Peyer's patch (tissue), 4 donors: ENCODE results near the gene DDC. TPM values are rescaled to one million over a fixed set of nuclear protein-coding genes. Genes with fewer than 3 reads are reported as not detected.

Experiments used
- DNase-seq, 3 donors: peaks; one replicate each; pipeline ENCODE4 v3.0.0-alpha.2; 2017 to 2019
- H3K27ac ChIP-seq, 4 donors: fragments of 200-600 bp; sonication (generic); one replicate each; pipeline ENCODE4 v1.5.1; 2016 to 2019
- H3K27me3 ChIP-seq, 2 donors: fragments of 200-600 bp; sonication (generic); one replicate each; pipeline ENCODE4 v1.5.1; 2019
- H3K36me3 ChIP-seq, 3 donors: fragments of 200-600 bp; sonication (generic); one replicate each; pipeline ENCODE4 v1.5.1; 2016 to 2019
- H3K4me1 ChIP-seq, 4 donors: fragments of 200-600 bp; sonication (generic); one replicate each; pipeline ENCODE4 v1.5.1; 2016 to 2019
- H3K4me3 ChIP-seq, 4 donors: fragments of 200-600 bp; sonication (generic); 1 replicate in 3 of 4; 2 replicates in 1 of 4; pipeline ENCODE4 v1.5.1; 2016 to 2019; ENCODE audit warnings: mild to moderate bottlenecking in 1 of 4
- H3K9me3 ChIP-seq, 4 donors: fragments of 200-600 bp; sonication (generic); one replicate each; pipeline ENCODE4 v1.5.1; 2016 to 2019; ENCODE audit warnings: mild to moderate bottlenecking in 1 of 4
- CTCF ChIP-seq, 6 experiments: fragments of 450-650 bp in 4 of 6; fragments of 200-600 bp in 2 of 6; sonication (generic) in 1 of 6; IDR thresholded peaks; one replicate each; pipeline ENCODE4 v1.5.1; 2017 to 2019; ENCODE audit warnings: antibody characterized with exemption in 6 of 6, mild to moderate bottlenecking in 3 of 6, moderate library complexity in 1 of 6
- POLR2A ChIP-seq, 2 donors: fragments of 450-650 bp; IDR thresholded peaks; one replicate each; pipeline ENCODE4 v1.5.1; 2017; ENCODE audit warnings: antibody characterized with exemption in 2 of 2, mild to moderate bottlenecking in 2 of 2, moderate library complexity in 2 of 2
- small RNA-seq, 2 donors: library from RNA; depleted of rRNA; stranded (forward); fragments of <200 nt; gene quantifications; one replicate each; pipeline ENCODE3, GENCODE V24; 2016
- total RNA-seq, 4 donors: library from RNA; depleted of rRNA; stranded (reverse); fragments of >200 nt; gene quantifications; one replicate each; pipeline ENCODE4 v1.1.0, GENCODE V29; 2016

DDC gene
- total RNA-seq, 4 donors from 2014 or later, result 56.9 to 314 (median 200) TPM

GRCh38 chr7:50412973-50413372 lies 152.2 kb downstream of the DDC start:
- TF ChIP-seq POLR2A (IDR thresholded peaks at IDR 0.05) (no peak), CTCF (IDR thresholded peaks at IDR 0.05) (no peak)
- peaks cover 0 to 26% (median 12%) of the 10 kb centered on the region in 4 donors for H3K4me1 ChIP-seq
- no peak overlapping the region for H3K4me3 ChIP-seq
- peak in 1 of 3 donors; percentile 52 for DNase-seq
- H3K9me3 ChIP-seq, result no peaks in the 10 kb centered on the region
- H3K36me3 ChIP-seq, result no peaks in the 10 kb centered on the region
- H3K27me3 ChIP-seq, result no peaks in the 10 kb centered on the region
- H3K27ac ChIP-seq, result peak overlapping the region in 1 of 4 donors; percentile 81

- DNase-seq, result no peak
- peaks cover 0 to 30% (median 12%) of the 10 kb centered on the region in 4 donors for H3K4me1 ChIP-seq
- H3K36me3 ChIP-seq, result no peaks in the 10 kb centered on the region
- no peaks in the 10 kb centered on the region for H3K27me3 ChIP-seq
- peak overlapping the region in 2 of 4 donors; percentile 67 to 81 for H3K27ac ChIP-seq
- TF ChIP-seq POLR2A (IDR thresholded peaks at IDR 0.05) (no peak), CTCF (IDR thresholded peaks at IDR 0.05) (no peak)
- H3K4me3 ChIP-seq, result no peak overlapping the region
- no peaks in the 10 kb centered on the region for H3K9me3 ChIP-seq
Observed at GRCh38 chr7:50411332-50411731, 153.9 kb downstream of the DDC start.

- Histone ChIP-seq H3K9me3 (no peaks in the 10 kb centered on the region), H3K27ac (peak overlapping the region in 2 of 4 donors; percentile 67 to 81), H3K4me3 (no peak overlapping the region), H3K36me3 (no peaks in the 10 kb centered on the region), H3K27me3 (no peaks in the 10 kb centered on the region), H3K4me1 (peaks cover 0 to 35% (median 12%) of the 10 kb centered on the region in 4 donors)
- peak in 2 of 3 donors; percentile 76 to 80 for DNase-seq
- TF ChIP-seq POLR2A (IDR thresholded peaks at IDR 0.05), result no peak
- TF ChIP-seq CTCF (IDR thresholded peaks at IDR 0.05), result no peak
Observed at GRCh38 chr7:50409856-50410745, 155.1 kb downstream of the DDC start.

Small RNA genes within 50 kb of the gene (small RNA-seq; reads per million reads assigned to genes)
- gene RNU6-1091P, result 0 reads per million in 2 donors

Other genes starting within 250 kb of the DDC start
- gene FIGNL1, start 115.1 kb downstream of the DDC start, total RNA-seq, result 10 to 100 TPM in 1 of 4 donors, 1 to 10 TPM in 3; 5.5 to 12.4 (median 5.9) TPM
- 10 to 100 TPM; 32.1 to 50.3 (median 38.1) TPM for gene GRB10, start 217.5 kb upstream of the DDC start, total RNA-seq